Lower leg skin (tissue), 3 donors: ENCODE results near the gene ERC2.

Experiments
- POLR2A ChIP-seq, 2 donors: fragments of 450-650 bp; IDR thresholded peaks; one replicate each; pipeline ENCODE4 v1.6.1; 2016 to 2017; ENCODE audit warnings: antibody characterized with exemption in 2 of 2, mild to moderate bottlenecking in 1 of 2, moderate library complexity in 1 of 2
- TF ChIP-seq, protein P1 (sequence below), 3 donors: fragments of 450-650 bp; IDR thresholded peaks; one replicate each; pipeline ENCODE4 v1.5.1; 2016; ENCODE audit warnings: antibody characterized with exemption in 3 of 3, mild to moderate bottlenecking in 3 of 3, moderate library complexity in 2 of 3

DNA sequence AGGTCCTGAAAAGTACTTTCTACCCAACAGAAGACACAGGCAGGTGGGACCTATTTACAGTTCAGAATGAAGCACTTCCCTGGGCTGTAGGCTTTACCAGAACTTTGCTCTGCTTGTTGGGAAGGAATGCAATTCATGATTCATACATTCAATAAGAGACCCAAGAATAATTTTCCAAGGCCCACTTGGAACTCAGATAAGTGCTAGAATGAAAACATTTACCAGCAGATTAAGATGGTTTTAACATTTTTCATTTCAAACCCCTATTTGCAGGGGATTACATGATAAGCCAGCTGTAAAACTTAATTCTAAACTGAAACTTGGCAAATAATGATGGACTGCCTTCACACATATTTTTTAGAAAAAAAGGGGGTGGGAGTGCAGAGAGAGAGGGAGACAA, 417.2 kb downstream of the ERC2 start:
- TF ChIP-seq, protein P1, sequence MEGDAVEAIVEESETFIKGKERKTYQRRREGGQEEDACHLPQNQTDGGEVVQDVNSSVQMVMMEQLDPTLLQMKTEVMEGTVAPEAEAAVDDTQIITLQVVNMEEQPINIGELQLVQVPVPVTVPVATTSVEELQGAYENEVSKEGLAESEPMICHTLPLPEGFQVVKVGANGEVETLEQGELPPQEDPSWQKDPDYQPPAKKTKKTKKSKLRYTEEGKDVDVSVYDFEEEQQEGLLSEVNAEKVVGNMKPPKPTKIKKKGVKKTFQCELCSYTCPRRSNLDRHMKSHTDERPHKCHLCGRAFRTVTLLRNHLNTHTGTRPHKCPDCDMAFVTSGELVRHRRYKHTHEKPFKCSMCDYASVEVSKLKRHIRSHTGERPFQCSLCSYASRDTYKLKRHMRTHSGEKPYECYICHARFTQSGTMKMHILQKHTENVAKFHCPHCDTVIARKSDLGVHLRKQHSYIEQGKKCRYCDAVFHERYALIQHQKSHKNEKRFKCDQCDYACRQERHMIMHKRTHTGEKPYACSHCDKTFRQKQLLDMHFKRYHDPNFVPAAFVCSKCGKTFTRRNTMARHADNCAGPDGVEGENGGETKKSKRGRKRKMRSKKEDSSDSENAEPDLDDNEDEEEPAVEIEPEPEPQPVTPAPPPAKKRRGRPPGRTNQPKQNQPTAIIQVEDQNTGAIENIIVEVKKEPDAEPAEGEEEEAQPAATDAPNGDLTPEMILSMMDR (IDR thresholded peaks at IDR 0.05), result no peak
- no peak for TF ChIP-seq POLR2A (IDR thresholded peaks at IDR 0.05)
